ENCODE measurements around the gene OPALIN.
A peak's percentile ranks its signal among the peaks of the same experiment; 100 is the strongest.

The OPALIN gene

DNA sequence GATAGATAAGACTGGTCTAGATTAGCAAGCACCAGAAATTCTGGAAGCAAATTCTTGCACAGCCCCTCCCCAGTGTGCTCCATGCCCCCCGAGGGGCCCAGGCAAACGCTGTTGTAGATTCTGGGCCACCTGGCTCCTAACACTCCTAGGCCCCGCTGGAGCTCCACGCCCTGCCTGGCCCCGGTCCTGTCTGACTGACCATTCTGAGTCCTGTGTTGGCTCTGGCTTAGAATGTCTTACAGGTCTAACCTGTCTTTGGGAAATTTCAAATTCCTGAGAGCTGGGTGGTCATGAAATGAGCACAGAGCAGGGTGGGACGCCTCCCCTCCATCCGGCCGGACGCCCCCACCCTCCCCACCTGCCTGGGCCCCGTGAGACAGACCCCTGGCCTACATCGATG is 12.6 kb upstream of the OPALIN start:
- no peak for DNase-seq

DNA sequence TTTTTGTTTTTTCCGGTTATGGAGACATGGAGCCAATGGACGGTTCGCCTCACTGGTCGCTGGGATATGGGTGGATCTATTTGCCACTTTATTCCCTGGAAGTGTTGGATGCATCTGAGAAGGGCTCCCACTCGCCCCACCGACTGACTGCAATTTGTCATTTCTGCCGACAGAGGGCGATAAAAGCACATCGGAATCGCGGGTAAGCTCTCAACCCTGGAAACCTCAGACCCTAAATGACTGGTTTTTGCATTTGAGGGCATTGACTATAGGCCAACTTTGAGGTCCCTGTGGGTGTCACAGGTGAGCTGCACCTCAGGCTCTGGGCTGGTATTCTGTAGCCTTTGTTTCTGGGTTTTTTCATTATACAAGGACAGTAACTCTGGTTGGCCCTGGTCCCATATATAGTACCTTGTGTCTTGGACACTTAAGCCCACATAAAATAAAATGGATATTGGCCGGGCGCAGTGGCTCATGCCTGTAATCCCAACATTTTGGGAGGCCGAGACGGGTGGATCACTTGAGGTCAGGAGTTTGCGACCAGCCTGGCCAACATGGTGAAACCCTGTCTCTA is 11.9 kb upstream of the OPALIN start:
- DNase-seq: peak; percentile 46

DNA sequence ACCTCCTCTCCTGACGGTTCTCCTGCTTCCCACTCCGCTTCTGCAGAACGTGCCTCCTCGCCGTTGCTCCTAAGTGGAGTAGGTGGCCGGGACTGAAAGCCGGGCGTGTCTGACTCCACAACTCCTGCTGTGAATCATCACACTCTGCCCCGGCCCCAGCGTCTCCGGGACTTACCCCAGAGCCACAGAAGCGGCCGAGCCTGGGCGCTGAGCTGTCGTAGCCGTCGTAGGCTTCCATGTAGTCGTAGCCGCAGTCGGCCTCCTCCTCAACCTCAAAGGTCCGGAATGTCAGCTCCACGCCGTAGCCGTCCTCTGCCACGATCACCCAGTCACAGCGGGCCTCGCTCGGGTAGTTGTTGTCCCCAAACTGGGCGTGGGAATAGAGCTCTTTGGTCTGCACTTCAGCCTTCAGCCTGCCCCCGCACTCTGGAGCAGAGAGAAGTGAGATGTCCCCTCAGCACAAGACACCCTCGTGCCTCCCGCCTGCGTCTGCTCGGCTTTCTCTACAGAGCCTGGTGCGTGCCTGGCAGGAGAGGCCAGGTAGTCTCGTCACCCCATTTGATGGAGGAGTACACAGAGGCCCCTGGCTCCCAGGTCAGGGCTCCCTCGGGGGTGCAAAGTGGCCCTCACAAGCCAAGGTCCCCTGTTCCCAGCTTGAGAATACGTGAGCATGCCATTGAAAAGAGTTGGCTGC is 11.2 kb upstream of the OPALIN start:
- no peak for DNase-seq

- no peak for DNase-seq
Observed at GRCh38 chr10:96368971-96369370, 10.2 kb upstream of the OPALIN start.

- no peak for DNase-seq
Observed at GRCh38 chr10:96367470-96367869, 8.7 kb upstream of the OPALIN start.

DNA sequence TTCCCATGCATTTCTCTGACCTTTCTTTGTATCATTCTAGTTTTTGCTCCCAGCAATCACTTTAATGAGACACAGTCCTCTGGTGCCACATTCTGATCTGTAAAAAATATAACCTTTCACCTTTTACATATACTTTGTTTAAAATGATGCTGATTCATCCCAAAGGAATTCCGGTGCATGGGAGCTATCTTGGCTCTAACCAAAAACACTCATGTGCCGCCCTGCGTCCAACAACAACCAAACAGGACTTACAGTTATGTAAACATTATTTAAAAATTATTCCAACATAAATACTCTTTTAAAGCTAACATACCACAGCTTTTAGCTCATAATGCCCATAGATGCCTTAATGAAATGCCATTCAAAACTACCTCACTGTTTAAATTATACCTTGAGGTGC is 7.7 kb upstream of the OPALIN start:
- no peak for DNase-seq

DNA sequence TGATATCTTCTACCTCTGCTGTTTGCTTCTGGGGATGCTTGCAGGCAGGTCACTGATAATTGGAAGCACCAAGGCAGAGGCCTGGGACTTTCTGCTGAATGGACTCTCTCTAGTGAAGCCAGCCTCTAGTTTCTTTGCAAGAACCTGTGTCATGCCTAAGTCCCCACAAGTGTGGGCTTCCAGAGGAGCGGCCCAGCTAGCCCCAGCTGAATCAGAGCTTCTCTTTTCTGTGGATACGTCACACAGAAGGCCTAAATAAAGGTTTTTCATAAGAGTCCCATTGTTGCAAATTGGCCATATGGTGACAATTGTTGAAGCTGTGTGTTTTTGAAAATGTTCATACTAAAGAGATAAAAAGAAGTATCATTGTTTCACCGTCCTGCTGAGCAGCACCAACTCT is 6.8 kb upstream of the OPALIN start:
- no peak for DNase-seq

GRCh38 chr10:96360766-96361165 is 2.0 kb upstream of the OPALIN start:
- DNase-seq: no peak

- DNase-seq: no peak
Observed at GRCh38 chr10:96360331-96360730, 1.5 kb upstream of the OPALIN start.

GRCh38 chr10:96359616-96360015 is 814 bp upstream of the OPALIN start:
- no peak for DNase-seq

DNA sequence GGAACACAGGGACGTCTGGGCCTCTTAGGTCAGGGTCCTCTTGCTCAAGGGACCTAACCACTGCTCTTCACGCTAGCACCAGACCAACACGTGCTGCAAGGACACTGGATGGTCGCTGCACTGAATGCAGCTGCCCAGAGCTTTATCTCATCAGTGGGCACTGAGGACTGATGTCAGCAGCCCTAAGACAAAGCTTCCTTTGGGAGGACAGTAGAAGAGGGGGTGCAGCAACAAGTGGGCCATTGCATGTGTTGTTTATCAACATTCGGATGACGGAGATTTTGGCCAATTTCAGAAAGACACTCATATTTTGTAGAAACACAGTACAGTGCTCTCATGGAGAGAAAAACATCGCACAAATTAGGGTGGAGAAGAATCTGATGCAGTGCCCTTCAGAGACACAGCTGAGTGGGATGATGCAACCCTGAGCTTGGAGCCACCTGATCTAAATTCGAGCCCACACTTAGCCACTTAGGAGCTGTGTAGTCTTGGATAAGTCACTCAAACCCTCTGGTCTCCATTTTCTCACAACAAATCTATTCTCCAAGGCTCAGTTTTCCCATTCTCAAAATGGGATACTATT is 1.7 kb downstream of the OPALIN start:
- DNase-seq: no peak

DNA sequence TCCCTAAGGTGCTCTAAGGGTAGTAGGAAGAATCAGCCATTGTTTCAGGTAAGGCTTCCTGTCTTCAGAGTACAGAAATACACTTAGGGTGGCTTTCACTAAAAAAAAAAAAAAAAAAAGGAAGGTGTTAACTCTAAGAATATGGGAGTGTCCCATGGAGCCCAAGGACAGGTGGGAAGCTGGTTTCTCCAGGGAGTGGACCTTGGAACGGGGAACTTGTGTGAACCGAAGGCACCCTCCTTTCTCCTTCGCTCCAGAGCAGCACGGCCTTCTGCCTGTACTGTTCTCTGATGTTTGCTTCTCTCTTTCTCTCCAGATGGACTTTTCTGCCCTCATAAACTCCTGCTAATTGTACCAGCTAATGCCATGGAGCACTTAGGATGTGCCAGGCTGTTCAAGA is 6.2 kb downstream of the OPALIN start:
- DNase-seq: no peak

- DNase-seq: no peak
Observed at GRCh38 chr10:96352027-96352426, 6.8 kb downstream of the OPALIN start.

DNA sequence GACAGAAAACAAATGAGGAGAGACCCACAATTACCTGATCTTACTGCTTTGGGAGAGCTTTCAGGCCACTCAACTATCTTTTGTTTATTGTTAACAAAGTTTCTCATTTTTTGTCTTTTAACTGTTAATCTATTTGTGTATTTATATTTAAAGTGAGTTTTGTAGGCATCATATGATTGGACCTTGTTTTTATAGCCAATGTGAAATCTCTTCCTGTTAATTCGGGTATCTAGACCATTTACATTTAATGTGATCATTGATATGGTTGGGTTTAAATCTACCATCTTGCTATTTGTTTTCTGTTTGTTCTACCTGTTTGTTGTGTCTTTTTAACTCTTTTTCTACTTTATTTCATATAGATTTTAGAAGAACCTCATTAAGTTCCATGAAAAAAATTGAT is 12.5 kb downstream of the OPALIN start:
- DNase-seq: no peak

DNA sequence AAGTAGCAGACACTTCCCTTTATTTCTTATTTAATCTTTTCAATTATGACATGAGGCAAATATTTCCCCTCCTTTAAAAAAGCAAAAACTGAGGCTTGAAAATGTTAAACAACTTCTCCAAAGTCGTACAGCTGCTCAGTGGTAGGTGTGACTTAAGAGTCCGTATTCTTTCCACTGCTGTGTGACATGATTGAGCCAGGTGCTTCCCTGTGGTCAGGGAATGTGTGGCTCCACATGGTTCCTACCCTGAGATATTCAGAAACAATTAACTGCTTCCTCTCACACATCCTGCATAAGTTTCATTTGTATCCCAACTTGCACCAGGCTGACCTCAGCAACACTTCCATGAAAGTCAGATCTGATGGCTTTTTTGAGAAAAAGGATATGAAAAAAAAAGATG is 13.6 kb downstream of the OPALIN start:
- no peak for DNase-seq

DNA sequence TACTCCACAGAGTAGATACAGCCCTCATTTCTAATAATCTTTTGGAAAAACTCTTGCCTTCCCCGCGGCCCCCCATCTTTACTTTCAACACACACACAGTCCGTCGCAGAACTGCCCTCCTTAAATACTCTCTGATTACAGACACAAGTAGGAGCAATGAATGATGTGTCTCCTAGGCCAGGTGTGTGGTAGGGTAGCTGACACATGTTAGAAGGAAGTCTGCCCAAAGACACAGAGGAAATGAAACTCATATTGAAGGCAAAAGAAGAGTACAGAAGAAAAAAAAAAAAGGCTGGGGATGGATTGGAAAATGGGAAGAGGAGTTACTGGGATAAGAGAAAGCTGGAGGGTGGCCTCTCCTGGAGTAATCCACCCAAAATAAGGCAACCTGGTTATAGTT is 14.6 kb downstream of the OPALIN start:
- DNase-seq: no peak

DNA sequence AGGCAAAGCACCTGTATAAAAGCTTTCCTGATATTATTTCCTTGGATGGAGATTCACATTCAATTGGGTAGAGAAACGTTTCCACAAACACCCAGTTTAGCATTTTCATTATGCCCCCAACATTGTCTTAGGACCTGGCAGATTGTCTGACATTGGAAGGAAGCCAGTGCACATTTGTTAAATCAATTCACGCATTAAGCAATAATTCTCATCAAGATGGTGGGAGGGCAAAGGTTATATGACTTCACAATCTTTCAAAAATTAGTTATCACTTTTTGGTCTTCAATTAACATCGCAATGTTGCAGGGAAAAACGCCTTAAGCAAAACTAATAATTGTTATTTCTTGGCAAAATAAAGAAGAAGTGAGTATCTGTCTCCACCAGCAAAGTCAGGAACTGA is 16.4 kb downstream of the OPALIN start:
- no peak for DNase-seq

DNA sequence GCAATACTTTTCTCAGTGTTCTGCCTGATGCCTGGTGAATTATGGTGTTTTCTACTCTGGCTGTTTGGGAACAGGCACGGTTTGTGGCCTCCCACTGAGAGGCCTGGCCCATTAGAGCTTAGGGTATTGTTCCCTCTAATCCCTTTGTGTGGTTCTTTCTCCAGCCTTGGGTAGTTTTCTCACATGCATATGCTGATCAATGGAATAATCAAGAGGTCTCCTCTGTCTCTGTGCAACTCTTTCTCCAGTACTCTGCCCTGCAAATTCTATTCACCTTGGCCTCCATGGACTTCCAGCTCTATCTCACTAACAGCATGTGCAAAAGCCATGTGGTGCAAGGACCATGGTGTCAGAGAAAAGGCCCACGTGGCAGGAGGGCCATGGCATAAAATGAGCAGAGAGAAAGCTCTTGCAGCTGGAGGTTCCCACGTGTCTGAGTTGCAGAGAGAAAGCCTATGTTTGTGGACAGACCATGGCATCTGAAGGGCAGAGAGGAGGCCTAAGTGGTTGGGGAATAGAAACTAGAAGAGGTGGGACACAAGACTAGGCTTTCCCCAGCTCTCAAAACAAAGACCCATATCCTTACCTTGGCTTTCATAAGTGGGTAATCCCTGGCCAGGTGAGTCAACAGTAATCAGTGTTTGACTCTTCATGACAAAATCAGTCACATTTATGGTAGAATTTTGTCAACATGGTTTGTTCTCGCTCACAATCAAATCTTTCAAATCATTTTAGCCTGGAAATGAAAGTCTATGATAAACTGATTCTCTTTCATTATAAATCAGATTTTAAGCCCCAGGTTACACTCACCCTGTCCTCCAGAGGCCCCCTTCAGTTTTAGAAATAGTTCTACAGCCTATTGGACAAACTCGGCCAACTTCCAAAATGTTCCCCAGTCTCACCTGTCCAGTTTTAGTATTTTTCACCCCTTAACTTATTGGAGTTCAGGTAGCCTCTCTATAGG is 17.3 kb downstream of the OPALIN start:
- no peak for DNase-seq

GRCh38 chr10:96339956-96340904 is 18.6 kb downstream of the OPALIN start:
- peak; percentile 58 for DNase-seq

DNA sequence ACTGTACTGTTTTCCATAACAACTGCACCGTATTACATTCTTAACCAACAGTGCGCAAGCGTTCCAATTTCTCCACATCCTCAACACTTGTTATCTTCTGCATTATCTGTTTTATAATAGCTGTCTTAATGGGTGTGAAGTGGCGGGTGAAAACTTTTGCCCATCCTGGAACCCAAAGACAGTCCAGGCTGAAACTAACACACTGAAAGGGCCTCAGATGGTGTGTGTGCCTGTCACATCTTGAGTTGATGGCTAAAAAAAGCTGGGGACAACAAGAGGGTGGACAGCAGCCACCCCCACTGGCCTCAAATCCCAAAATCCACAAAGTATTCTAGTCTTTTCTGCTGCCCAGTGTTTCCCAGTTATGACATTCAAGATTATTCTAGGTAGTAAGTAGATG is 19.4 kb downstream of the OPALIN start:
- DNase-seq: no peak

DNA sequence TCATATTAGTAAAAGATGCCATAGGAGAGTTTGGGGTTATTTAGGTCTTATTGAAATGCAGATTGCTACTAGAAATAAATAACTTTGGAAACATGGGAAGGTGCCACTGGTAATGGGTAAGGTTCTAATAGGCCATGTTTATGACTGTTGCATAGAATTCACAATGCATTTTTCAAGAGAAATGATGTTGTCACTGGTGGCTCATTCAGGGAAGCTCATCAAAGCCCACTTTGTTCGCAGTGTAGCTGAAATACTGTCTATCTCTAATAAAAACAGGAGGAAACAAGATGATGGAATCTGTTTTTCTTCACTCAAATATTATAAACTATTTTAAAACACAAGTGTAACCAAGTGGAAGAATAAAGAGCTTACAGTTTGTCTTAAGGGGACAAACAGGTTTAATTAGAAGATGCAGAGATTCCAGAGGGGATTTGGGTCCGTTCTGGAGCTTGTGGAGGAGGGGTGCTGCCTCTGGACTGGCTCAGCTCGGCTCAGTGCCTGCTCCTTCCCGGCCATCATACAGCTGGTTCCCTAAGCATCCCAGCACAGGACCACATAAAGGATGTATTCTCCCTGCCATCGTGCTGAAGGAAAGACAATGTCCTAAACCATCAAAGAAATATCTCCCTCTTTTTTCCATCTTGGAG is 20.4 kb downstream of the OPALIN start:
- DNase-seq: no peak

DNA sequence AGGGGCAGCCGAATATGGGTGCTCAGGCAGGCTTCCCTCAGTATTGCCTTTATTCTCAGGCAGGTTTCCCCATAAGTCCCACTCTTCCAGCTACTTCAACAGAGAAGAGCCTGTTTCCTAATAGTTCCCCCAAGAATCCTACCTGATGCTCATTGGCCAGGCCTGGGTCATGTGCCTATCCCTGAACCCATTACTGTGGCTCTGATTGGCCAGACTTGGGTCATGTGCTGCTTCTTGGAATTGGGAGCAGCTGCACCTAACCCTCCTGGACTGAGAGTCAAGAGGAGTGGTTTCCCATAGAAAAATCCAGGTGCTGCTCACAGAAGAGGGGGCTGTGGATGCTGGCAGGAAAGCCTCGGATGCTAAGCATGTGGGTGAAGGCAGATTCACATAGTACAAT is 21.7 kb downstream of the OPALIN start:
- no peak for DNase-seq

Data from inflammatory macrophage treated with lipopolysaccharide for 4 hours (primary cell).